ENCODE results near the gene SGTA. TPM values are rescaled to one million over a fixed set of nuclear protein-coding genes. Genes with fewer than 3 reads are reported as not detected.

SGTA gene
- total and polyA plus RNA-seq, 2 experiments from 2014 or later: 71.6 to 102 TPM

GRCh38 chr19:2722541-2723344, 60.3 kb downstream of the SGTA start (continued):
- TF ChIP-seq ETS1 (IDR thresholded peaks at IDR 0.05) (no peak), EZH2phosphoT487 (IDR thresholded peaks at IDR 0.05; ENCODE audit: unreplicated experiment) (no peak), ZNF114 (CRISPR knock-in tag; IDR thresholded peaks at IDR 0.05) (no peak), STAT1 (IDR thresholded peaks at IDR 0.05; ENCODE audit: unreplicated experiment) (no peak), EZH2 (IDR thresholded peaks at IDR 0.05; ENCODE audit: low read depth, unreplicated experiment) (no peak), ZNF331 (CRISPR knock-in tag; IDR thresholded peaks at IDR 0.05; ENCODE audit: low read depth) (no peak), REST (IDR thresholded peaks at IDR 0.05; ENCODE audit: unreplicated experiment) (no peak), JUNB (IDR thresholded peaks at IDR 0.05; ENCODE audit: unreplicated experiment) (no peak)

- peak; percentile 55 for DNase-seq (ENCODE audit: low spot score)
- peaks cover 17% of the 10 kb centered on the region for H3K27me3 Mint-ChIP-seq (ENCODE audit: insufficient read depth, low read depth, poor library complexity)
- H3K4me3 Mint-ChIP-seq: peak overlapping the region; percentile 81
- H3K9me3 Mint-ChIP-seq: no peaks in the 10 kb centered on the region
- no peak overlapping the region for H3K27ac Mint-ChIP-seq
- Histone ChIP-seq H3K27me3 (ENCODE audit: insufficient read depth) (0 out of 2 replicates have a peak, but pooled peaks cover 6% of the 10 kb centered on the region), H3K27ac (ENCODE audit: low read depth) (no peak overlapping the region), H3F3A (replicated peaks; ENCODE audit: low read depth) (0 out of 2 replicates have a peak, but pooled peaks cover 5% of the 10 kb centered on the region), H3K4me1 (ENCODE audit: insufficient read depth) (peaks cover 12% of the 10 kb centered on the region; the same call in 1 of the 2 replicates), H3K4me2 (peak overlapping the region; percentile 90), H3K79me2 (replicated peaks; ENCODE audit: insufficient read depth) (no peaks in the 10 kb centered on the region), H4K20me1 (replicated peaks; ENCODE audit: insufficient read depth) (no peaks in the 10 kb centered on the region), H3K36me3 (ENCODE audit: insufficient read depth) (no peaks in the 10 kb centered on the region), H3K9me2 (ENCODE audit: insufficient read depth) (no peaks in the 10 kb centered on the region), H2AFZ (peak overlapping the region; percentile 83), H3K4me3 (peak overlapping the region; percentile 70)
- ATAC-seq: peak; percentile 2; the same call in 1 of the 3 replicates
- peaks cover 7% of the 10 kb centered on the region for H3K36me3 Mint-ChIP-seq (ENCODE audit: low read depth)
- H3K4me1 Mint-ChIP-seq: peaks cover 14% of the 10 kb centered on the region
- TF ChIP-seq CTCF (conservative IDR thresholded peaks at IDR 0.05; ENCODE audit: low read depth in 2 of 2) (peak in 1 of 2 experiments; percentile 11; a peak in 1 of 4 replicates), ETS1 (IDR thresholded peaks at IDR 0.05) (no peak)
Observed at GRCh38 chr19:2721570-2722540, 61.2 kb downstream of the SGTA start.
